H1 (cell line): ENCODE results near the gene SPAG17. TPM values are rescaled to one million over a fixed set of nuclear protein-coding genes. Genes with fewer than 3 reads are reported as not detected.

ENCODE experiments used
- CTCF ChIA-PET: fragments of 300-600 bp; sonication (Branson Sonifier 250); formaldehyde crosslinking; loops from one replicate; lab custom pipeline; 2021; ENCODE audit not compliant: partially characterized antibody; lab: Charles Lee
- POLR2A ChIA-PET: fragments of 300-600 bp; sonication (Branson Sonifier 250); formaldehyde crosslinking; loops from one replicate; lab custom pipeline; 2021; ENCODE audit warnings: inconsistent platforms; ENCODE audit not compliant: partially characterized antibody; lab: Charles Lee
- DNase-seq, 2 experiments: peaks; one replicate each; pipeline versions ENCODE4 v3.0.0 to v3.0.0-alpha.2; 2010 to 2022; ENCODE audit warnings: low spot score in 2 of 2, low read depth in 1 of 2, mixed read lengths in 1 of 2
- FAIRE-seq: peaks from 2 replicates; lab custom pipeline; 2011; peaks lifted over from hg19 to GRCh38; lab: Jason Lieb, UNC
- H2AFZ ChIP-seq: 2 replicates; pipeline ENCODE4 v1.8.1; 2012; ENCODE audit warnings: low read length, inconsistent platforms
- H2AK5ac ChIP-seq: 2 replicates; pipeline ENCODE4 v1.6.1; 2013; ENCODE audit warnings: low read depth, low read length
- H2BK120ac ChIP-seq: replicated peaks from 2 replicates; pipeline ENCODE3; 2013; ENCODE audit warnings: low read depth, low read length, inconsistent platforms
- H2BK12ac ChIP-seq: 2 replicates; pipeline ENCODE4 v1.6.1; 2013; ENCODE audit warnings: low read depth, low read length
- H2BK15ac ChIP-seq: 2 replicates; pipeline ENCODE4 v1.6.1; 2013; ENCODE audit warnings: low read length
- H2BK20ac ChIP-seq: 2 replicates; pipeline ENCODE4 v1.6.1; 2013; ENCODE audit warnings: low read length
- H2BK5ac ChIP-seq: 2 replicates; pipeline ENCODE4 v1.6.1; 2013; ENCODE audit warnings: low read depth, low read length
- H3K14ac ChIP-seq: 2 replicates; pipeline ENCODE4 v1.6.1; 2013; ENCODE audit warnings: inconsistent platforms; ENCODE audit not compliant: insufficient read length
- H3K18ac ChIP-seq: 2 replicates; pipeline ENCODE4 v1.6.1; 2013; ENCODE audit warnings: low read length; ENCODE audit errors: extremely low read depth
- H3K23ac ChIP-seq: 2 replicates; pipeline ENCODE4 v1.6.1; 2013; ENCODE audit warnings: inconsistent platforms; ENCODE audit not compliant: insufficient read length
- H3K23me2 ChIP-seq: 2 replicates; pipeline ENCODE4 v1.6.1; 2013; ENCODE audit warnings: low read depth, low read length
- H3K27ac ChIP-seq: 2 replicates; pipeline ENCODE4 v1.6.1; 2011; ENCODE audit warnings: low read depth, low read length, inconsistent platforms
- H3K27me3 ChIP-seq, 4 experiments: replicated peaks in 1 of 4; 1 replicate in 1 of 4; 2 replicates in 3 of 4; pipeline versions ENCODE4 v1.6.1 to v1.8.1; 2011 to 2013; ENCODE audit warnings: low read length in 3 of 4, mild to moderate bottlenecking in 3 of 4, inconsistent platforms in 2 of 4, mixed read lengths in 2 of 4, moderate library complexity in 1 of 4; ENCODE audit not compliant: control insufficient read depth in 3 of 4, insufficient read depth in 3 of 4; ENCODE audit errors: extremely low read depth in 1 of 4
- H3K36me3 ChIP-seq, 4 experiments: 2 replicates each; pipeline versions ENCODE4 v1.6.1 to v1.8.1; 2011 to 2013; ENCODE audit warnings: mild to moderate bottlenecking in 4 of 4, low read length in 3 of 4, moderate library complexity in 2 of 4, control low read depth in 1 of 4, inconsistent platforms in 1 of 4; ENCODE audit not compliant: insufficient read depth in 4 of 4, control insufficient read depth in 2 of 4
- H3K4ac ChIP-seq: replicated peaks from 2 replicates; pipeline ENCODE3; 2013; ENCODE audit warnings: low read length, low read depth, mixed read lengths, inconsistent platforms; ENCODE audit not compliant: insufficient read length
- H3K4me1 ChIP-seq, 4 experiments: replicated peaks in 1 of 4; 1 replicate in 1 of 4; 2 replicates in 3 of 4; pipeline versions ENCODE4 v1.6.1 to v1.8.1; 2011 to 2013; ENCODE audit warnings: low read length in 3 of 4, inconsistent platforms in 2 of 4, mixed read lengths in 1 of 4; ENCODE audit not compliant: insufficient read depth in 4 of 4, control insufficient read depth in 3 of 4
- H3K4me2 ChIP-seq, 2 experiments: 2 replicates each; pipeline versions ENCODE4 v1.6.1 to v1.8.1; 2011 to 2013; ENCODE audit warnings: low read depth in 2 of 2, low read length in 2 of 2, control low read depth in 1 of 2, inconsistent platforms in 1 of 2, mild to moderate bottlenecking in 1 of 2; ENCODE audit not compliant: insufficient read depth in 1 of 2
- H3K4me3 ChIP-seq, 4 experiments: fragments of 200-600, 300-600 bp in 1 of 4; sonication (generic), shearing (Covaris generic), sonication (Bioruptor Twin) in 1 of 4; 2 replicates each; pipeline versions ENCODE4 v1.5.1 to v1.8.1; 2011 to 2016; ENCODE audit warnings: low read length in 4 of 4, low read depth in 3 of 4, control low read depth in 2 of 4, inconsistent platforms in 2 of 4, mild to moderate bottlenecking in 2 of 4, mixed read lengths in 1 of 4, moderate library complexity in 1 of 4; ENCODE audit not compliant: insufficient read depth in 2 of 4; ENCODE audit errors: extremely low read depth in 1 of 4
- H3K56ac ChIP-seq: replicated peaks from 2 replicates; pipeline ENCODE3; 2013; ENCODE audit warnings: low read depth, mild to moderate bottlenecking, mixed read lengths, low read length, inconsistent platforms; ENCODE audit not compliant: insufficient read length
- H3K79me1 ChIP-seq: 2 replicates; pipeline ENCODE4 v1.6.1; 2013; ENCODE audit warnings: low read depth, low read length, control low read depth
- H3K79me2 ChIP-seq, 2 experiments: 2 replicates each; pipeline versions ENCODE4 v1.6.1 to v1.8.1; 2012 to 2013; ENCODE audit warnings: low read length in 2 of 2, mild to moderate bottlenecking in 2 of 2, inconsistent platforms in 1 of 2; ENCODE audit not compliant: insufficient read depth in 2 of 2, control insufficient read depth in 1 of 2
- H3K9ac ChIP-seq, 4 experiments: replicated peaks in 1 of 4; 1 replicate in 1 of 4; 2 replicates in 3 of 4; pipeline versions ENCODE4 v1.6.1 to v1.8.1; 2011 to 2013; ENCODE audit warnings: low read depth in 3 of 4, low read length in 3 of 4, control low read depth in 2 of 4, mild to moderate bottlenecking in 2 of 4, moderate library complexity in 2 of 4, inconsistent platforms in 1 of 4; ENCODE audit errors: extremely low read depth in 1 of 4
- H3K9me3 ChIP-seq, 2 experiments: 2 replicates each; pipeline versions ENCODE4 v1.6.1 to v1.8.1; 2012 to 2013; ENCODE audit warnings: mild to moderate bottlenecking in 2 of 2, moderate library complexity in 2 of 2, control low read depth in 1 of 2, inconsistent platforms in 1 of 2, low read depth in 1 of 2, low read length in 1 of 2, mixed read lengths in 1 of 2; ENCODE audit not compliant: insufficient read depth in 2 of 2
- H4K20me1 ChIP-seq, 2 experiments: replicated peaks in 1 of 2; 2 replicates each; pipeline versions ENCODE3 to v1.8.1; 2011 to 2013; ENCODE audit warnings: inconsistent platforms in 2 of 2, low read length in 2 of 2, mild to moderate bottlenecking in 1 of 2; ENCODE audit not compliant: insufficient read depth in 2 of 2, control insufficient read depth in 1 of 2
- H4K5ac ChIP-seq: 2 replicates; pipeline ENCODE4 v1.6.1; 2013; ENCODE audit warnings: low read length, low read depth, mixed read lengths, inconsistent platforms; ENCODE audit not compliant: insufficient read length
- H4K8ac ChIP-seq: 2 replicates; pipeline ENCODE4 v1.8.0; 2013; ENCODE audit warnings: mild to moderate bottlenecking, moderate library complexity, low read length, inconsistent platforms; ENCODE audit not compliant: insufficient read depth; ENCODE audit errors: extremely low read depth
- H4K91ac ChIP-seq: replicated peaks from 2 replicates; pipeline ENCODE3; 2013; ENCODE audit warnings: low read length, mixed read lengths, inconsistent platforms; ENCODE audit not compliant: insufficient read length
- CHD1 ChIP-seq: IDR thresholded peaks from 2 replicates; pipeline ENCODE4 v1.6.1; 2012; ENCODE audit warnings: low read depth, low read length, improper control_type of control experiment
- CHD2 ChIP-seq: IDR thresholded peaks from 2 replicates; pipeline ENCODE4 v1.6.1; 2012; ENCODE audit warnings: low read length, improper control_type of control experiment
- CTBP2 ChIP-seq: IDR thresholded peaks from 2 replicates; pipeline ENCODE4 v1.7.0; 2011; ENCODE audit warnings: borderline replicate concordance, mild to moderate bottlenecking, moderate library complexity, mixed read lengths, low read length; ENCODE audit not compliant: insufficient read depth, insufficient read length
- NANOG ChIP-seq: IDR thresholded peaks from 2 replicates; pipeline ENCODE4 v1.6.1; 2011; ENCODE audit warnings: low read length, low read depth, mild to moderate bottlenecking, inconsistent platforms; ENCODE audit not compliant: insufficient read depth, poor library complexity, severe bottlenecking
- POLR2A ChIP-seq, 2 experiments: IDR thresholded peaks; 1 replicate in 1 of 2; 2 replicates in 1 of 2; pipeline ENCODE4 v1.6.1; 2011; ENCODE audit warnings: low read depth in 2 of 2, low read length in 2 of 2, mild to moderate bottlenecking in 2 of 2; ENCODE audit errors: control extremely low read depth in 1 of 2
- POLR2AphosphoS5 ChIP-seq: IDR thresholded peaks from 2 replicates; pipeline ENCODE4 v1.6.1; 2011; ENCODE audit warnings: low read depth, low read length
- RNF2 ChIP-seq: fragments of 200-900, 300-1000 bp; sonication (generic); IDR thresholded peaks from 2 replicates; pipeline ENCODE4 v1.7.1; 2016; ENCODE audit warnings: borderline replicate concordance, low read depth, mild to moderate bottlenecking, antibody characterized with exemption, low read length; ENCODE audit not compliant: poor library complexity, severe bottlenecking; ENCODE audit errors: missing control alignments
- SP1 ChIP-seq: IDR thresholded peaks from 2 replicates; pipeline ENCODE4 v1.6.1; 2011; ENCODE audit warnings: low read depth, low read length
- TAF1 ChIP-seq: IDR thresholded peaks from 2 replicates; pipeline ENCODE4 v1.6.1; 2011; ENCODE audit warnings: mild to moderate bottlenecking, low read depth, low read length
- WGBS, 2 experiments: shearing (Covaris generic) in 1 of 2; methylation state at CpG; one replicate each; pipeline versions ENCODE4 v1.1.6 to v1.1.7; 2013 to 2015; ENCODE audit warnings: low lambda C conversion rate in 2 of 2, mixed read lengths in 2 of 2, inconsistent platforms in 1 of 2, low coverage in 1 of 2, missing lambda C conversion rate in 1 of 2; ENCODE audit not compliant: insufficient replicate concordance in 2 of 2, insufficient coverage in 1 of 2, insufficient read length in 1 of 2; ENCODE audit errors: extremely low coverage in 1 of 2, missing lambda C conversion rate in 1 of 2; 5-methylcytosine and 5-hydroxymethylcytosine counted together
- polyA plus RNA-seq, 7 experiments: library from polyadenylated mRNA; depleted of rRNA in 3 of 7; stranded (reverse) in 5 of 7; unstranded in 2 of 7; fragments of >200 nt in 5 of 7; fragments of 200-250 nt in 2 of 7; gene quantifications; 1 replicate in 5 of 7; 2 replicates in 1 of 7; 4 replicates in 1 of 7; pipeline versions ENCODE4 v1.2.1 to v1.2.3, GENCODE V29; 2011 to 2013; ENCODE audit warnings: missing spikeins in 2 of 7, mixed read lengths in 2 of 7
- total RNA-seq: library from RNA; stranded (reverse); fragmentation: NEBNext Ultra II Directional; extraction: Animal tissue kit (Norgen Biotek cat#: 25700); gene quantifications from 2 replicates; pipeline ENCODE4 v1.2.1, GENCODE V29; 2021

SPAG17 gene
- total and polyA plus RNA-seq, 2 of the 8 experiments (the other 6 are each of a cell fraction or from before 2014, with no cell fraction given) = 0.56 to 0.62 TPM

DNA sequence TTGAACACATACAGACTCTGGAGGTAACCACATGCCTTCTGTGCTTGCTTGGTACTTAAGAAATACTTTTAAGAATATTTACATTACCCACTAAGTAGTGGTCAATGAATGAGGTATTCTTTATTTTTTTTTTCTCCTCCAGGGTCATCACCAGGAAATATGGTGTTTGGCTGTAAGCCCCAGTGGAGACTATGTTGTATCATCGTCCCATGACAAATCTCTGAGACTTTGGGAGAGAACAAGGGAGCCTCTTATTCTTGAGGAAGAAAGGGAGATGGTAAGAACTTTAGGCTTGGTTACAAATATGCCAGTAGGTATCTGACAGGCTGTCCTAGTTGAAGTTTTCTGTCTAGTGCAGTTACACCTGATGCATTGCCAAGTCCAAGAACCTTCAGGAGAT is 232.6 kb downstream of the SPAG17 start:
- Histone ChIP-seq H4K5ac (no peak overlapping the region), H2BK5ac (no peak overlapping the region), H3K9me3 (no peaks in the 10 kb centered on the region), H3K36me3 (peaks cover 23 to 92% (median 64%) of the 10 kb centered on the region in 4 experiments), H3K18ac (no peak overlapping the region), H3K9ac (no peak overlapping the region), H3K14ac (no peak overlapping the region), H3K4me3 (no peak overlapping the region), H2BK15ac (no peak overlapping the region), H3K4ac (no peak overlapping the region), H3K4me1 (no peaks in the 10 kb centered on the region), H3K79me2 (no peaks in the 10 kb centered on the region), H3K23me2 (no peaks in the 10 kb centered on the region), H3K27me3 (no peaks in the 10 kb centered on the region), H2AK5ac (no peak overlapping the region), H2BK120ac (no peak overlapping the region), H3K56ac (no peak overlapping the region), H4K8ac (no peak overlapping the region), H2BK12ac (no peak overlapping the region), H3K4me2 (no peak overlapping the region), H4K20me1 (no peaks in the 10 kb centered on the region), H2AFZ (no peak overlapping the region), H2BK20ac (no peak overlapping the region), H3K27ac (no peak overlapping the region), H3K79me1 (no peaks in the 10 kb centered on the region), H3K23ac (no peak overlapping the region), H4K91ac (no peak overlapping the region)
- WGBS, 2 experiments = 80% methylated on average over 1 of the region's 1 CpG; no CpG with 5 or more reads in 1 of the 2 experiments
- DNase-seq = no peak
- no peak for FAIRE-seq
- ChIA-PET CTCF (interaction anchor here (0.9 kb wide), 1 partner anchor 24 kb away, joined by 3 read pairs; the partner anchor contains the start of gene GDAP2), POLR2A (no interaction called here)
- no peak for TF ChIP-seq TAF1
- no peak for TF ChIP-seq CHD1
- no peak for TF ChIP-seq SP1
- no peak for TF ChIP-seq RNF2
- no peak for TF ChIP-seq CHD2
- no peak for TF ChIP-seq CTBP2
- TF ChIP-seq NANOG = no peak
- no peak for TF ChIP-seq POLR2AphosphoS5
- no peak for TF ChIP-seq POLR2A (IDR thresholded peaks at IDR 0.05; ENCODE audit: control extremely low read depth in 1 of 2, low read depth in 2 of 2, low read length in 2 of 2)
